Adrenal gland (tissue), 5 donors: ENCODE measurements around the gene ATP5PD.

Experiments used
- POLR2A ChIP-seq, 2 donors: fragments of 450-650 bp; IDR thresholded peaks; one replicate each; pipeline ENCODE4 v1.6.1; 2017; ENCODE audit warnings: antibody characterized with exemption in 2 of 2, mild to moderate bottlenecking in 2 of 2, moderate library complexity in 1 of 2
- TF ChIP-seq, protein P1 (sequence below), 6 experiments: fragments of 450-650 bp in 4 of 6; fragments of 200-600 bp in 2 of 6; sonication (generic) in 1 of 6; IDR thresholded peaks; 1 replicate in 5 of 6; 2 replicates in 1 of 6; pipeline versions ENCODE4 v1.5.1 to v1.8.0; 2016 to 2021; ENCODE audit warnings: antibody characterized with exemption in 6 of 6, mild to moderate bottlenecking in 2 of 6, moderate library complexity in 1 of 6
- donor health status: DM: no; HTN: no; CAD: no.

- TF ChIP-seq, protein P1, sequence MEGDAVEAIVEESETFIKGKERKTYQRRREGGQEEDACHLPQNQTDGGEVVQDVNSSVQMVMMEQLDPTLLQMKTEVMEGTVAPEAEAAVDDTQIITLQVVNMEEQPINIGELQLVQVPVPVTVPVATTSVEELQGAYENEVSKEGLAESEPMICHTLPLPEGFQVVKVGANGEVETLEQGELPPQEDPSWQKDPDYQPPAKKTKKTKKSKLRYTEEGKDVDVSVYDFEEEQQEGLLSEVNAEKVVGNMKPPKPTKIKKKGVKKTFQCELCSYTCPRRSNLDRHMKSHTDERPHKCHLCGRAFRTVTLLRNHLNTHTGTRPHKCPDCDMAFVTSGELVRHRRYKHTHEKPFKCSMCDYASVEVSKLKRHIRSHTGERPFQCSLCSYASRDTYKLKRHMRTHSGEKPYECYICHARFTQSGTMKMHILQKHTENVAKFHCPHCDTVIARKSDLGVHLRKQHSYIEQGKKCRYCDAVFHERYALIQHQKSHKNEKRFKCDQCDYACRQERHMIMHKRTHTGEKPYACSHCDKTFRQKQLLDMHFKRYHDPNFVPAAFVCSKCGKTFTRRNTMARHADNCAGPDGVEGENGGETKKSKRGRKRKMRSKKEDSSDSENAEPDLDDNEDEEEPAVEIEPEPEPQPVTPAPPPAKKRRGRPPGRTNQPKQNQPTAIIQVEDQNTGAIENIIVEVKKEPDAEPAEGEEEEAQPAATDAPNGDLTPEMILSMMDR (IDR thresholded peaks at IDR 0.05), result no peak
- TF ChIP-seq POLR2A (IDR thresholded peaks at IDR 0.05), result no peak
Measured at GRCh38 chr17:75064040-75064439, 17.3 kb upstream of the ATP5PD start.
